HG02759 (cell line): ENCODE data around the gene CSF3.
A peak's percentile ranks its signal among the peaks of the same experiment; 100 is the strongest.

ENCODE experiments used
- ATAC-seq: cut with Tn5 transposase; IDR thresholded peaks from one replicate; pipeline ENCODE4 v1.9.1; 2021; ENCODE audit warnings: mild to moderate bottlenecking, moderate library complexity; ENCODE audit not compliant: unreplicated experiment

Gene CSF3

DNA sequence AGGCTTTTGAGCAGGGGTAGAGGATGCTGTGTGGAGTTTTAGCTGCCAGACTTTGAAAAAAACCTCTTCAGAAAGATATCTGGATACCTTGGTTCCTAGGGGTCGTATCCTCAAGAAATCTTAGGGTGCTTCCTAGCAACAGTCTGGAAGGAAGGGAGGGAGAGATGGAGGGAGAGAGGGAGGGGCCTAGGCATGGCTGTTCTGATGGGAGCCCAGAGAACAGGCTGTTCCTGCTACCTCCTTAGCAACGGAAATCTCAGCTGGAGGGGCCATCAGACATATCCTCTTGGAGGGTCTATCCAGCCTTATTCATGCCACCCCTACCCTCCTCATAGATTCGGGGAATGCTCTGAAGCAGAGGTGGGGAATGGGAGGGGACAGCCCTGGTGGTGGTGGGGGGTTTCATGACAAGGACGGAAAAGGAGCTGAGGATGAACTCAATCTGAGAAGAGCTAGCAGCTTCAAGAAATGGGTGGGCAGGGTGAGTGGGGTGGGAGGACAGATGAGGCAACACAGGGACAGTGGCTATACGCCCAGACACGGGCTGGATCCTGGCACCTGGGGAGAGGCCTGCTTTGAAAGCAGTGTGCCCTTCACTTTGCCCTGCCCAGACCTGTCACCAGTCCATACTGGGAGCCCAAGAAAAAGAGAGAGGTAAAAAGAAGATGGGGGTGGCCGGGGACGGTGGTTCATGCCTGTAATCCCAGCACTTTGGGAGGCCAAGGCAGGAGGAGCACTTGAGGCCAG, 44.7 kb downstream of the CSF3 start:
- ATAC-seq = no peak

DNA sequence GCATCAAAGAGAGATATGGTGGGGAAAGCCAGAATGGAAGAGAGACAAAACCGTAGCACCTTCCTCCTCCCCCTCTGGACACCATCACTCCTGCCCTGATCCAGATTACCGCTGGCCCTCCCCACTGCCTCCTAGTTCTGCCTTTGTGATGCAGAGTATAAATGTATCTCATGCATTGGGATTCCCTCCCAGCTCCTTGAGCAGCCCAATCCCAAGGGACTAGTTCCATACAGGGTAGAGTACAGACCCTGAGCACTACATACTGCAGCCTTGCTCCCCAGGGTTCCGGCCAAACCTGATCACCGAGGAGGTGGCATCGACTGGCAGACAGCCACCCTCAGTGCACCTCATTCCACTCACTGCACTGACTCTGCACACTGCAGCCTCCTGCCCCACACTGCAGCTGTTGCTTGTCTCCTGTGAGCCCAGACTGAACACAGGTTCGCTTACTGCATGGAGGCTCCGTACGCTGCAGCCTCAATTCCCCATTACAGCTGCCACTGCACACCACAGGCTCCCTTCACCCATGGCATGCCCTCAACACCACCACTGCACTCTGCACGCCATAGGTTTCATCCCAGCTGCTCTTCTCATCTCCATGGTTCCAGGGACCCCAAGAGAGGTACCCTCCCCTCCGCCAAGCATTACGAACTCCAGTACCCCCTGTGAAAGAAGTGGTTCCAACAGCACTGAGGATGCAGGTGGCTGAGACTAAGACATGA, 45.8 kb downstream of the CSF3 start:
- ATAC-seq = no peak

DNA sequence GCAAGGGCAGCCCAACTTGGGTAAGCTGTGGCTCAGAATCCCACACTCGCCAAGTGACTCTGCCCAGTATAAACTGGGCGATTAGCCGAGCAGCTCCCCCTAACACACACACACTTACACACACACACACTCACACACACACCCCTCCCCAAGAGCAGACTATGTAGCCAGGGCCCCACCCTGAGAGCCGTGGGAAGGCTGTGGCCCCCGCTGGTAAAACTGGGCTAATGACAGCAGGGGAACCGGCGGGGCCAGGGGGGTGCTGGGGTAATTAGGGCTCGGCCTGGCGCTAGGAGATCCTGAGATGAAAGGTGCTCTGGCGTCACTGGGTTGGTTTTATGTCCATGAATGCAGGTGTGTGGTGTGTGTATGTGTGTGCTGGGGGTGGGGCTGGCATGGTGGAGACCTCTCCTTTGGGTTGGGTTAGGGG, 46.4 kb downstream of the CSF3 start:
- ATAC-seq = no peak

DNA sequence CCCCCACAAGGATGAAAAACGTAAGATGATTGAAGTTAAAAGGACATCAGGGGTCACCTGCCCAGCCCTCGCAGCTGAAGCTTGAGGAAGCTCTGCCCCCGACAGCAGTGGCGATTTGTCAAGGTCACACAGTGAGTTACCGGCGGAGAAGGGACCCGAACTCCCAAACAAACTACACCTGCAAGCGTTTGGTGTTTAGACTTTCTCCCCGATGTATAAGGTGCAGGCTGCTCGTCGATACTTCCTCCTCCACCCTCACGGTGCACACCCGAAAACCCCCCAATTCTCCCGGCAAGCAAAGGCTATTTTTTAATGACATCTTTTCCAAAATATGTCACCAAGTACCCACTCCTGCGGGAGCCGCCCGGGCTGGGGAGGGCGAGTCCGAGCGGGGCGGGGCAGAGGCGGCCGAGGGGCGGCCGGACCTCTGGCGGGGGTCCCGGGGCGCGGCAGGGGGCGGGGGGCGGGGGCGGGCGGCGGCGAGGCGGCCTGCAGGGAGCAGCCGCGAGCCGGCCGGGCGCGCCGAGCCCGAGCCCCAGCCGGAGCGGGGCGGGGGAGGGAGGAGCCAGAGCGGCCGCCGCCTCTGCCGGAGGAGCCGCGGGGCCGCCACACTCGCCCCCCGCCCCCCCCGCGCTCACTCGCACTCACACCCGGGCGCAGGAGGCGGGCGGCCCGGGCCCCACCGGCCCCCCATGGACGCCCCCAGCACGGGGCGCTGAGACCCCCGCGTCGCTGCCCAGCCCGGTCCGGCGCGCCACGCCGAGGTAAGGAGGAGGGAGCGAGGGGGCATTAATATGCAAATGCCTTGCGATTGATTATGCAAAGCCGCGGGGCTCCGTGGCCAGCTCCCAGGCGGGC, 47.3 kb downstream of the CSF3 start, which contains the start of gene THRA:
Gene THRA, plus strand, starts transcription at position 637 of the 858 bp plus-strand sequence. CDS start 11,524 bp downstream, outside the sequence.
- peak; percentile 85 for ATAC-seq

GRCh38 chr17:40063187-40063771, 48.0 kb downstream of the CSF3 start:
- peak; percentile 35 for ATAC-seq

DNA sequence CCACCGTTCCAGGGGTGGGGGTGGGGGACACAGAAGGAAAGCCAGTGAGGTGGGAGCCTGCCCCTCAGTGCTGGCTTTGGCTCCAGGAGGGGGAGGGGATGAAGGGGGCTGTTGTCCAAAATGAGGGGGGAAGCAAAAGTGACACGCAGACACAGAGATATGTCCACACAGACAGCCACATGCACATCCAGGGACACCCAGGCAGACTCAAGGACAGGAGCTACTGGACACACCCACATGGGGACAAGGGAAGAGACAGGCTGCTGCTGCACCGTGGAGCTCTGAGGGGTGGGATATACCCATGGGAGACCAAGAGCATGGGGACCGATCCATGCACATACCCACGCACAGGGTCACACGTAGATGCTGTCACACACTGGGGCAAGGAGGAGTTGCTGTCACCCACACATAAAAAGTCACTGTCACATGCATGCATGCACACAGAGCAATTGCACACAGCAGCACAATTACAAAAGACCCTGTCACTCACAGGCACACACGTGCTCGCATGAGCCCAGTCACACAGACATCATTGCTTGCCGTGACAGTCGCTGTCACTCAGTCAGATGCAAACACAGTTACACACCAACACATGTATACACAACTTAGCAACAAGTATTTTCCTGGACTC, 48.8 kb downstream of the CSF3 start:
- ATAC-seq = no peak

DNA sequence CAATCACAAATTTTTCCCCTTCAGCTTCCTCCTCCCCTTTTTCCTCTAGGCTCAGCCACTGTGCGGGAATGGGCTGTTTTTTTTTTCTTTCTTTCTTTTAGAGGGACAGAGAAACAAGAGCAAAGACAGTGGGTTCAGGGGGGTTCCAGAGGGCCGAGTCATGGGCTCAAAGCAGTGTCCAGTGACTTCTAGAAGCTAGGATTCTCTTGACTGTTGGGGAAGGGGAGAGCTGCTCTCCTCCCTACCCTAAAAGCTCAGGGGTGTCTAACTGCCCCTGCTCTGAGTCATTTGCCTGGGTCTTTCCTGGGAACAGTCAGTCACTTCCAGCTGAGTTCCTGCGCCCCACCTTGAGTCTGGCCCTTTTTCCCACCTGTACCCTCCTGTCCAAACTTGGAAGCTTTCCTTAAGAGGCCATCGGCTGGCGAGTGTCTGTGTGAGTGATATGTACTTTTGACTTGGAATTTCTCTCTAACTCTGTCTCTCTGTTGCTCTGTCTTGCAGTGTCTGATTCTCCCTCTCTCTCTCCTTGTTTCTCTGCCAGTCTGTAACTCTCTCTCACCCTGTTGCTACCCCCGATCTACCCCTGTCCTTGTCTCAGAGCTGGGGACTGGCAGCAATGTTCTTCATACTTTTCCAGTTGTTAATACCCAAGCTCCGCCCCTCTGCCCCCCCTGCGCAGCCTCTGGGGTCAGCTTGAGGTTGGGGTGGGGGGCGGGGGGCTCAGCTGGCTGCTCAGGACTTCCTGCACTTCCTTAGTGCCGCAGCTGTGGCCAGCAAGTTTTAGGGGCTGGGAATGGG, 49.9 kb downstream of the CSF3 start:
- no peak for ATAC-seq

DNA sequence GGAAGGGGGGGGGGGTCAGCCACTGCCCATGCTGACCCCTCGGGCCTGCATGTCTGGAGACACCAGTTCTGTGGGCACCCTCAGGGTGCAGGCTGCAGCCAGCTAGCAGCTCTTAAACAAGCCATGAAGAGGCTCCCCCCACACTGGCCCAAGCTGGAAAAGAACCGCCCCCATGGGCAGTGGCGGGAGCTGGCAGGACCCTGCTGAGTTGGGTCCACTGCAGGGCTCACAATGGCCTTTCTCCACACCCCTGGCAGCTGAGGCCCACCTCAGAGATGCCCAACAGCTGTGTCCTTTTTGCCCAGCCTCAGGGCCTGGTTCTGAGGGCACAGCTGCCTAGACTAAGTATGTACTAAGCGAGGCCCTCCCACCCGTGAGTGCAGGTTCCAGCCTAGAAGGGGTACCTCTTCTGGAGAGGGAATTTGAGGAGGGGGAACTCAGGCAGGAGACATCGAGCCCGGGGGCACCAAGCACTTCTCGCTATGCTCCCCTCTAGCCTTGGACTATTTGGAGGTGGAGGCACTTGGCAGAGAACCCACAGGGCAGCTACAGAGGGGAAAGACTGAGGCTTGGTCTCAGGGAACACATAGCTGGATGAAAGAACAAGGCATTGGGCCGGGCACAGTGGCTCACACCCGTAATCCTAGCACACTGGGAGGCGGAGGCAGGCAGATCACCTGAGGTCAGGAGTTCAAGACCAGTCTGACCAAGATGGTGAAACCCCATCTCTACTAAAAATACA, 50.7 kb downstream of the CSF3 start:
- ATAC-seq = no peak
